NCI-H1048 (cell line): ENCODE results near the gene CARMIL1.

Source experiments
- DNase-seq: peaks from one replicate; lab custom pipeline; 2025; lab: John Stamatoyannopoulos, UW

CARMIL1 gene

GRCh38 chr6:25278914-25279747 lies at the start of gene CARMIL1:
TSS of gene CARMIL1 (plus strand) at chr6:25279374. CDS start at chr6:25279796, 422 bp downstream.
- peak; percentile 53 for DNase-seq

DNA sequence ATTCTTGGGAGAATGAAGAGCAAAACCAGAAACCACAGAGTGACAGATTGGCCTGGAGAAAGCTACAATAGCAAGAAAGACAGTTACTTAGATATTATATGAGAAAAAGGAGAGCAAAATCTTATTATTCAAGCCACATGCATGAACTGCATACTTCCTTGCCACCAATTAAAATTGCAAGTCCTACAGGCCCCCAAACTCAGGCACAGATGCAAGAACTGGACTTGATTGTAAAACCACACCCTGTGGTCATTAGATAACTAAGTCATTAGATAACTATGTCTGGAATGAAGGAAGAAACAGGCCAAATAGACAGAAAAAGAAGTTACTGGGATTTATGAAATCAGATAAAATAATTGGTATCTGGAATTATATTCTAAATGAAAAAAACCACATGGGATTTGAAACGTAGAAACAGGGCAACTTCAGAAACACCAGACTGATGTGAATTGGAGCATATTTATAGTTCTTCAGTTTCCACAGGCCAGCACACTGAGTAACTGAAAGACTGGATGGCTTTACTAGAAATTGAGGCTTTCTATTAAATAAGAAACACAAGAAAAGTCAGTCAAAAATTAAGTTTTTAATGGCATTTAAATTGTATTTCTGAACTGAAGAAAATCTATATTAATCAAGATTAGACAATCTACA lies 49.4 kb upstream of the CARMIL1 start:
- no peak for DNase-seq

- peak; percentile 9 for DNase-seq
These were observed 46.7 kb upstream of the CARMIL1 start for GRCh38 chr6:25232479-25232878.

DNA sequence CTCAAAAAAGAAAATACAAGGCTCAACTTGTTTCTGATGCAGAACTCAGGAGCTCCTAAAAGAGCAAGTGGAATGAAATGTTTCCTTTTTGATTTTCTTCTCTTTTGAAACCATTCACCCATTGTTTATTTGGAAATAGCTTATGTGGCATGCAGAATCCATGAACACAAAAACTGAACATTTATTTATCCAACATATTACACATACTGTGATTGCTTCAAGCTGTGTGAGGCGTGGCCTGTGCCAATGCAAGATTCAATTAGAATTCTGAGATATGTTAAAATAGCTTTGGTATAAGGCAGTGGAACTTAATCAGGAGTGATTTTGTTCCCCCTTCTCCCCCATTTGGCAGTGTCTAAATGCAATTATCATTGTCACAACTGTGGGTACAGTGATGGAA lies 45.9 kb upstream of the CARMIL1 start:
- DNase-seq = no peak

- DNase-seq = no peak
These were observed 41.6 kb upstream of the CARMIL1 start for GRCh38 chr6:25237579-25237978.

DNA sequence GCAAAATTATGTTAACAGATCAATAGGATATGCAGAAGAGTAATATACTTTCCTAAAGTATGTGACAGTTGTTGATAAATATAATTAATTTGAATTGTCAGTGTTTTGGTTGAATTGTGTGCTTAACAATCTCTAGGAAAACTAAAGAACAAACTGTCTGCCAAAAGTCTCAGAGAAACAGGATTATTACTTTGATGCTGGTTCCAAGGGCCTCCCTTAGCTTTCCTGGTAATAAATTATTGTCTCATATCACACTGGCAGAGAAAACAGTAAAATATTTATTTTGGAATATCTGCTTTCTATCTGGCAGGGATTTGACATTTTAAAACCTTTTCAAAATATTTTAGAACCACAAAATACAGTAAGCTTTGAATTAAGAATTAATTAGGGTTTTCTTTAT lies 40.1 kb upstream of the CARMIL1 start:
- DNase-seq = no peak

- no peak for DNase-seq
These were observed 39.7 kb upstream of the CARMIL1 start for GRCh38 chr6:25239498-25239897.

GRCh38 chr6:25242567-25242966 lies 36.6 kb upstream of the CARMIL1 start:
- no peak for DNase-seq

- no peak for DNase-seq
These were observed 34.3 kb upstream of the CARMIL1 start for GRCh38 chr6:25244865-25245264.

DNA sequence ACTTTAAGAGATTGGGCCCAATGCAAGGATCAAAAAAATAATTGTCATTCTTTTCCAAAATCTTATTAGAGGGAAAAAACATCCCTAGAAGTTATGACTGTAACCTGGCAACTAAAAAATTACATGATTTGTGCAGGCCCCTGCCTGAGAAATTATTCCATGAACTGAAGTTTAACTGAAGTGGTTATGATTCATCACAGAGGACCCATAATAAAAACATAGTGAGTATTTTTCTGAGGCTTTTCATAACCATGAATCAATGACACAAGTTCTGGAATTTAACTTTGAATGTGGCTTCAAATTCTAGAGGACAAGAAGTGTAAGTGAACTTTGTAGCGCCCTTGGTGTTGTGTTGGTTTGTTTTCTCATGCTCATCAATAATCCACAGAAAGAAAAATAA lies 31.1 kb upstream of the CARMIL1 start:
- no peak for DNase-seq

GRCh38 chr6:25249133-25249532 lies 30.0 kb upstream of the CARMIL1 start:
- DNase-seq = no peak

GRCh38 chr6:25250878-25251277 lies 28.3 kb upstream of the CARMIL1 start:
- no peak for DNase-seq

DNA sequence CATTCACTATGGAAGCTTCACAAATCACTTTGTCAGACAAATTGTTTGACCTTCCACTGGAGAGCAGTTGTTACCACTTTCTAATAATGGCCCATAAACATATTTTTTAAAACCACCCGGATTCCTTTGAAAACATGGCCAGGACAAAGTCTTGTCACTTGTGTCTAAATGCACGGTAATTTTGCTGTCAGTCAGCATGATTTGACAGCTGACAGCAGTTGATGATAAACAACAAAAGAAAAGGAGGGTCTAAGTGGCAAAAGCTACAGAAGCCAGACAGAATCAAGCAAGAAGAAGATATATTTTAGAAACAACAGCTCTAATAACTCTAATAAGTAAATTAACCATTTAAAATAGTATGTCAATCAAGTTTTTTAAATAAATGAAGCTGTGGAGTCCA lies 27.7 kb upstream of the CARMIL1 start:
- DNase-seq = no peak

DNA sequence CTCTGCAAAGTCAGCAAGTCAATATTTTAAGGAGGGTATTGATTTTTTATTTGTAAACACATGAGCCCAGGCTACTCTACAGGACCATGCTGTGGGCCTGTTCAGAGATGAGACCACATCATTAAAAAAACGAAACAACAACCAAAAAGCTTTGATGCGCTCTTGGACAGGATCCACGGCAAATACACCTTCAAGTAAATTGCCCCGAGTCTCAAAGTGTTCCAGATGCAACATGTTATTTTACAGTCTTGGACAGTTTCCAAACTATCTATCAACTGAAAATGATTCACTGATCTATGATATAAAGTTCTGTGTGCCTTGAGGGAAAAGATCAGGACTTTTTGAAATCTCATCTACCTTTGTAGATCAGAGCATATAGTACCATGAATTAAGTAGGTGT lies 25.8 kb upstream of the CARMIL1 start:
- DNase-seq = no peak

GRCh38 chr6:25254671-25255070 lies 24.5 kb upstream of the CARMIL1 start:
- DNase-seq = no peak

DNA sequence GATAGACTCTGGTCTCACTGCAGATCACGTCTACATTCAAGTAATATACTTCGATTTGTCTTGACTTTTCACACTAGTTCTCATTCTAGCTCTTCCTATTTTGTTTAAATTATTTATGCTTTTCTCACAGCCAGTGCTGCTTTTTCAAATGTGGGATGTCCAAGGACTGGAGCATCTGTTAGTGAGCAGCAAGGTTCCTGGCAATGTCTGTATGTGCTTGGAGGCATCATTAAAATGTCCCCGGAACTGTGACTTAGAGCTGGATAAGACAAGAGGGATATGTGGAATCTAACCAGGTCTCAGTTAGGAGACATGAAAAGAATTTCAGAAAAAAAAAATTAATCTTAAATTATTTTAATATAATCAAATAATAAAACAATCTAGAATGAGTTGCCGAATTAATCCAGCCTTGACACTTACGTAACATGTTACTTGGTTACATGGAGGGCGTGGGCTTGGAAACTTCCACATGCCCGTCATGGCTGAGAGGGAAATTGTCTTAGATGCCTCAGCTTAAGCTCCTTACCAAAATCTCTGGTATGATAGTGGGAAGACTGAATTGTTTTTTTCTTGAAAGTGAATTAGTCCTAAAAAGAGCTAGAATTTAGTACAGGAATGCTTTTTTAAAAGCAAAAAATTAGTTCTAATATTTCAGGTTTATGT lies 21.4 kb upstream of the CARMIL1 start:
- no peak for DNase-seq

DNA sequence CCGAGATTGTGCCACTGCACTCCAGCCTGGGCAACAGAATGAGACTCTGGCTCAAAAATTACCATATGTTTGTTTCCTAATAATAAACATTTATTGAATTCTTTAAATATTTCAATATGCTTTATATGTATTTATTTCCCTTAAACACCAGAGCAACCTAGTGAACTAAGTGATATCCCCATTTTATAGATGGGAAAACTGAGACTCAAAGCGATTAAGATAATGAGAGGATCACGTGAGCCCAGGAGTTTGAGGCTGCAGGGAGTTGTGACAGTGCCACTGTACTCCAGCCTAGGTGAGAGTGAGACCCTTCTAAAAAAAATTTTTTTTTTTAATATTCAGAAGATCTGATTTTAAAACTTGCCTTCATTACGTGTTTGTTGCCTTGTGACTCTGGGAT lies 19.4 kb upstream of the CARMIL1 start:
- no peak for DNase-seq

DNA sequence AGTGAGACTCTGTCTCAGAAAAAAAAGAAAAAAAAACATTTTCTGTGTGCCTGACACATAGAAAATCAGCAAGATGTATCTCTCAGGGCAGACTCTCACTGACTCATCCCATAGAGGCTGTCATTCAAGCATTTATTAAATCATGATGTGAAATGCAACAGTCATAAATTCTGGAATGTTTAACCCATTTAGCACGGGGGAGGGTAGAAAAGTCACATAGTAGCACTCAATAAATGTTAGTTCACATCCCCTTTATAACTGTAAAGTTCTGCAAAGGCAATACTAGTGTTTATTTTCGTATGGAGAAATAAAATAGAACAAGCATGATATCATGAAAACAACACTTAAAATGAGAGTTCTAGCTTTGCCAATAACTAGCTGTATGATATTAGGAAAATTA lies 15.5 kb upstream of the CARMIL1 start:
- no peak for DNase-seq

- DNase-seq = no peak
These were observed 12.6 kb upstream of the CARMIL1 start for GRCh38 chr6:25266456-25267100.

DNA sequence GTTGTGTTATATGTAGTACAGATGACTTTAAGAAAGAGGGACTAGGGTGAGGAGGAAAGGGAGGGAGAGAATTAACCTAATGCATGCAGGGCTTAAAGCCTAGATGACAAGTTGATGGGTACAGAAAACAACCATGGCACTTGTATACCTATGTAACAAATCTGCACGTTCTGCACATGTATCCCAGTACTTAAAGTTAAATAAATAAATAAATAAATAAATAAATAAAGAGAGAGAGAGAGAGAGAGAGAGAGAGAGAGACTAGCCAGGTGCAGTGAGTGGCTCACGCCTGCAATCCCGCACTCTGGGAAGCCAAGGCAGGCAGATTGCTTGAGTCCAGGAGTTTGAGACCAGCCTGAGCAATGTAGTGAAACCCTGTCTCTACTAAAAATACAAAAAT lies 11.5 kb upstream of the CARMIL1 start:
- no peak for DNase-seq

- DNase-seq = no peak
These were observed 8.6 kb upstream of the CARMIL1 start for GRCh38 chr6:25270559-25270958.

DNA sequence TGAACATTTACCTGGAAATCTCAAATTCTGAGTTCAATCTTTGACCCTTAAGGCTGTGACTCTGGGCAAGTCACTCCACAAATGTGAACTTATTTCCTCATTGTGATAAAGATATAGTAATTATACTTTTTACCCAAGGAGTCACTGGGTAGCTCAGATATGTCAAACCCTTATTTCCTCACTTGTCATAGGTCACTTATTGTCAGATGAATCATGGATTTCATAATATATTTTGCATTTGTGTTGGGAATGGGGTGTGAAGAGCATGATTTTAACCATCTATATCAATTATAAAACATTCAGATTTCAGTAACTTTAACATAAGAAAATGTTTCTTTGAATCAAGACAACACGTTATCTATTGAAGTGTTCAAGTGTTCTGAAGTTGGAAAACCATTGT lies 3.7 kb upstream of the CARMIL1 start:
- DNase-seq = no peak

- DNase-seq = no peak
These were observed 1.8 kb upstream of the CARMIL1 start for GRCh38 chr6:25277386-25277785.
